IMR-90 (cell line): ENCODE data around the gene NR2F1. TPM values are rescaled to one million over a fixed set of nuclear protein-coding genes. Genes with fewer than 3 reads are reported as not detected.
A peak's percentile ranks its signal among the peaks of the same experiment; 100 is the strongest.

Source experiments
- ATAC-seq: fragments of 200-7000 bp; cut with Tn5 transposase; 2 replicates; pipeline ENCODE4 v1.9.1; 2020; ENCODE audit warnings: low read depth, mild to moderate bottlenecking, moderate library complexity
- BruUV-seq: library from RNA; stranded (reverse); fragments of 400-500 nt; replicated peaks from 2 replicates; lab custom pipeline; 2021; lab: Mats Ljungman, UMichigan
- CTCF ChIA-PET: fragments of 300-600 bp; formaldehyde crosslinking; extraction: SDS; loops from one replicate; lab custom pipeline; 2021; ENCODE audit warnings: antibody characterized with exemption; lab: Yijun Ruan, JAX
- POLR2A ChIA-PET: fragments of 300-600 bp; sonication (Branson Sonifier 250); formaldehyde crosslinking; loops from one replicate; lab custom pipeline; 2022; ENCODE audit warnings: antibody characterized with exemption; ENCODE audit not compliant: unreplicated experiment; lab: Charles Lee
- DNase-seq: peaks from one replicate; pipeline ENCODE4 v3.0.0; 2013
- H2AFZ ChIP-seq: replicated peaks from 2 replicates; pipeline ENCODE3; 2013; ENCODE audit warnings: low read length, mild to moderate bottlenecking; ENCODE audit not compliant: poor library complexity
- H2AK5ac ChIP-seq: 2 replicates; pipeline ENCODE4 v1.6.1; 2013; ENCODE audit warnings: low read depth, low read length, inconsistent platforms
- H2AK9ac ChIP-seq: replicated peaks from 2 replicates; pipeline ENCODE3; 2013; ENCODE audit warnings: mild to moderate bottlenecking, low read depth, low read length, moderate library complexity; ENCODE audit not compliant: poor library complexity
- H2BK120ac ChIP-seq: 2 replicates; pipeline ENCODE4 v1.6.1; 2013; ENCODE audit warnings: low read depth, low read length, inconsistent platforms
- H2BK15ac ChIP-seq: 3 replicates; pipeline ENCODE4 v1.6.1; 2013; ENCODE audit warnings: low read depth, low read length, inconsistent platforms
- H2BK20ac ChIP-seq: 2 replicates; pipeline ENCODE4 v1.6.1; 2013; ENCODE audit warnings: low read depth, mild to moderate bottlenecking, inconsistent platforms, low read length, moderate library complexity
- H2BK5ac ChIP-seq: 2 replicates; pipeline ENCODE4 v1.6.1; 2013; ENCODE audit warnings: mild to moderate bottlenecking, low read depth, low read length, inconsistent platforms; ENCODE audit not compliant: poor library complexity, severe bottlenecking
- H3K14ac ChIP-seq: replicated peaks from 2 replicates; pipeline ENCODE4 v1.6.1; 2013; ENCODE audit warnings: low read depth, low read length, inconsistent platforms
- H3K18ac ChIP-seq: 2 replicates; pipeline ENCODE4 v1.6.1; 2013; ENCODE audit warnings: low read depth, low read length, control low read depth
- H3K23ac ChIP-seq: 2 replicates; pipeline ENCODE4 v1.6.1; 2013; ENCODE audit warnings: low read depth, low read length, inconsistent platforms
- H3K27ac ChIP-seq: 2 replicates; pipeline ENCODE4 v1.5.1; 2013; ENCODE audit warnings: mild to moderate bottlenecking, control low read depth, low read length; ENCODE audit not compliant: insufficient read depth
- H3K27me3 ChIP-seq: 2 replicates; pipeline ENCODE4 v1.6.1; 2013; ENCODE audit warnings: low read length; ENCODE audit not compliant: control insufficient read depth, insufficient read depth
- H3K36me3 ChIP-seq: 2 replicates; pipeline ENCODE4 v1.6.1; 2013; ENCODE audit warnings: low read length, mixed read lengths; ENCODE audit not compliant: control insufficient read depth, insufficient read depth
- H3K4ac ChIP-seq: 2 replicates; pipeline ENCODE4 v1.6.1; 2013; ENCODE audit warnings: low read depth, low read length, inconsistent platforms
- H3K4me1 ChIP-seq: 2 replicates; pipeline ENCODE4 v1.6.1; 2013; ENCODE audit warnings: low read length, mixed read lengths; ENCODE audit not compliant: control insufficient read depth, insufficient read depth
- H3K4me2 ChIP-seq: 2 replicates; pipeline ENCODE4 v1.6.1; 2013; ENCODE audit warnings: low read depth, mild to moderate bottlenecking, control low read depth, low read length, moderate library complexity
- H3K4me3 ChIP-seq: 2 replicates; pipeline ENCODE4 v1.5.1; 2013; ENCODE audit warnings: low read depth, mild to moderate bottlenecking, control low read depth, low read length, moderate library complexity; ENCODE audit not compliant: insufficient read depth
- H3K56ac ChIP-seq: 2 replicates; pipeline ENCODE4 v1.6.1; 2013; ENCODE audit warnings: low read length, inconsistent platforms; ENCODE audit not compliant: insufficient read depth; ENCODE audit errors: extremely low read depth
- H3K79me1 ChIP-seq, 2 experiments: 2 replicates each; pipeline ENCODE4 v1.6.1; 2013; ENCODE audit warnings: low read length in 2 of 2, inconsistent platforms in 1 of 2, low read depth in 1 of 2
- H3K9ac ChIP-seq: 2 replicates; pipeline ENCODE4 v1.6.1; 2013; ENCODE audit warnings: low read depth, low read length, control low read depth
- H3K9me1 ChIP-seq: 2 replicates; pipeline ENCODE4 v1.6.1; 2013; ENCODE audit warnings: low read length, inconsistent platforms; ENCODE audit not compliant: insufficient read depth
- H3K9me3 ChIP-seq: 2 replicates; pipeline ENCODE4 v1.6.1; 2013; ENCODE audit warnings: low read length; ENCODE audit not compliant: control insufficient read depth, insufficient read depth
- H4K20me1 ChIP-seq: 2 replicates; pipeline ENCODE4 v1.6.1; 2013; ENCODE audit warnings: low read length, inconsistent platforms; ENCODE audit not compliant: insufficient read depth
- H4K5ac ChIP-seq: 2 replicates; pipeline ENCODE4 v1.6.1; 2013; ENCODE audit warnings: mild to moderate bottlenecking, low read depth, low read length, control low read depth
- H4K8ac ChIP-seq, 2 experiments: 2 replicates each; pipeline ENCODE4 v1.6.1; 2013; ENCODE audit warnings: low read depth in 2 of 2, low read length in 2 of 2, control low read depth in 1 of 2, inconsistent platforms in 1 of 2
- H4K91ac ChIP-seq: 2 replicates; pipeline ENCODE4 v1.6.1; 2013; ENCODE audit warnings: low read depth, low read length, inconsistent platforms; ENCODE audit not compliant: insufficient read depth
- BHLHE40 ChIP-seq: fragments of 150-350 bp; IDR thresholded peaks from 2 replicates; pipeline ENCODE4 v1.6.1; 2016; ENCODE audit warnings: mild to moderate bottlenecking, low read depth, low read length
- FOS ChIP-seq: fragments of 150-350 bp; IDR thresholded peaks from 2 replicates; pipeline ENCODE4 v1.6.1; 2016; ENCODE audit warnings: low read depth, low read length
- MAZ ChIP-seq: IDR thresholded peaks from 2 replicates; pipeline ENCODE4 v1.6.1; 2012; ENCODE audit warnings: low read depth, mild to moderate bottlenecking, low read length, improper control_type of control experiment, moderate library complexity, borderline replicate concordance
- RAD21 ChIP-seq: IDR thresholded peaks from 2 replicates; pipeline ENCODE4 v1.6.1; 2012; ENCODE audit warnings: low read length, improper control_type of control experiment
- SMC3 ChIP-seq: fragments of 150-350 bp; IDR thresholded peaks from 2 replicates; pipeline ENCODE4 v1.6.1; 2016; ENCODE audit warnings: low read depth, mild to moderate bottlenecking, antibody characterized with exemption, low read length, moderate library complexity
- WGBS, 2 experiments: methylation state at CpG; one replicate each; pipeline versions ENCODE4 v1.1.5 to v1.1.7; 2013; ENCODE audit warnings: missing lambda C conversion rate in 2 of 2; ENCODE audit not compliant: insufficient read length in 1 of 2; ENCODE audit errors: extremely low coverage in 2 of 2; 5-methylcytosine and 5-hydroxymethylcytosine counted together
- dilution Hi-C: fragments of 300-500 bp; cut with HindIII; formaldehyde crosslinking; loops from one replicate; pipeline ENCODE4 v1.14.3; 2018; ENCODE audit warnings: low sequenced_read_pairs; ENCODE audit not compliant: unreplicated experiment
- in situ Hi-C: fragments of 300-500 bp; cut with MboI; formaldehyde crosslinking; loops from 3 replicates; pipeline ENCODE4 v1.14.3; 2019; ENCODE audit warnings: low sequenced_read_pairs, inconsistent platforms, mixed read lengths
- intact Hi-C: fragments of 100-400 bp; cut with micrococcal nuclease; formaldehyde crosslinking; loops from 2 replicates; pipeline ENCODE4 v1.10.0; 2022
- polyA plus RNA-seq, 3 experiments: library from polyadenylated mRNA; depleted of rRNA; stranded (reverse); fragments of >200 nt; gene quantifications; 2 replicates each; pipeline ENCODE4 v1.2.3, GENCODE V29; 2012; ENCODE audit warnings: low replicate concordance in 1 of 3
- total RNA-seq: library from RNA; depleted of rRNA; stranded (reverse); fragments of >200 nt; gene quantifications from 2 replicates; pipeline ENCODE4 v1.2.3, GENCODE V29; 2012
- TF ChIP-seq, protein P1 (sequence below): fragments of 150-350 bp; IDR thresholded peaks from 2 replicates; pipeline ENCODE4 v1.6.1; 2017; ENCODE audit warnings: mild to moderate bottlenecking, antibody characterized with exemption, low read length, low read depth
- TF ChIP-seq, protein P2 (sequence below): conservative IDR thresholded peaks from 2 replicates; pipeline ENCODE4 v1.5.1; 2012; ENCODE audit warnings: mild to moderate bottlenecking, low read depth, low read length, improper control_type of control experiment
- TF ChIP-seq, protein P3 (sequence below): fragments of 150-350 bp; IDR thresholded peaks from 2 replicates; pipeline ENCODE4 v1.6.1; 2016; ENCODE audit warnings: low read depth, mild to moderate bottlenecking, low read length, moderate library complexity, borderline replicate concordance

Gene NR2F1
- total and polyA plus RNA-seq, 2 of the 4 experiments (the other 2 are of a cell fraction) = 19.0 to 160 TPM

DNA sequence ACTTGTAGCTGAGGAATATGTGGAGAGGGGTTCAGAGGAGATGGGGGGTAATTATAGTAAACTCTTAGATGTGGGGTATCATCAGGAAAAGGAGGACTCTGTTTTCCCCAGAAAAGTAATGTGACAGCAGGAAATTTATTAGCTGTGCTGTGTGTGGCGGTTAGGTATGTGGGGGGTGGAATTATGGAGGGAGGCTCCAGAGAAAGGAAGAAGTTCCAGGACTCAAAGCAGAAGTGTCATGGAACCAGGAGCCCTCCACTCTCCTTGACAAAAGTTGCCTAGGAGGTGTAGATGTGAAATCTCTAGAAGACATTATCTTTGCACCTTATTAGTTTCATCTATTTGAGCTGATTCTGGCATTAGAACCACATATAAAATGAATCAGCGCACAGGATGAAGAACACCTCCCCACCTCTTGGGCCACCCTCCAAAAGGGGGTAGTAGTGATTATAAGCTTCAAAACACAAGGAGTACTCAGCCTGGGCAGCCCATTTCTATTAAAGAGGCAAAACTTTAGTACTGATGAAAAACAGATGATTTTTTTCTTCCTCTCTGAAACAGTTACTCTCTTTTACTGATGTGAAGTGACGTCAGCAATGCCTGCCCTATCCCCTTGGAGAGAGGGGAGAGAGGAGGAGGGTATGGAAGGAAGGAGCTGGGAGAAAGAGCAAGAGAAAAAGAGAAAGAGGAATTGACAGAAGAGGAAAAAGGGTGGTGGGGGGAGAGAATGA, 18.2 kb downstream of the NR2F1 start:
- peak overlapping the region; percentile 40 for H3K14ac ChIP-seq
- H3K4ac ChIP-seq = peak overlapping the region; percentile 75
- no peaks in the 10 kb centered on the region; the same call in 1 of the 2 replicates for H3K36me3 ChIP-seq
- H3K9ac ChIP-seq = peak overlapping the region; percentile 34
- H2AK5ac ChIP-seq = no peak overlapping the region
- peak overlapping the region; percentile 71; the same call in 1 of the 2 replicates for H2BK20ac ChIP-seq
- H3K27ac ChIP-seq = peak overlapping the region; percentile 73; the same call in 1 of the 2 replicates
- peak overlapping the region; percentile 4; the same call in 1 of the 3 replicates for H2BK15ac ChIP-seq
- peak overlapping the region; percentile 83 for H2AFZ ChIP-seq
- peaks cover 8 to 22% of the 10 kb centered on the region in 2 experiments; a peak in 3 of 4 replicates for H3K79me1 ChIP-seq
- no peaks in the 10 kb centered on the region for H3K9me3 ChIP-seq
- H4K8ac ChIP-seq = peak overlapping the region; percentile 3 to 73; a peak in 3 of 4 replicates
- H3K9me1 ChIP-seq = 0 out of 2 replicates have a peak, but pooled peaks cover 10% of the 10 kb centered on the region
- H2BK5ac ChIP-seq = peak overlapping the region; percentile 75
- H3K18ac ChIP-seq = peak overlapping the region; percentile 71
- DNase-seq (peak; percentile 91), ATAC-seq (peak; percentile 67)
- in situ Hi-C loops (no loop called here), dilution Hi-C loops (no loop called here), intact Hi-C loops (loop anchor here (5.0 to 10.0 kb wide), 2 partner anchors 1014 to 1091 kb away; partner anchors contain the start of genes KIAA0825 and SLF1)
- H2BK120ac ChIP-seq = peak overlapping the region; percentile 58
- peak overlapping the region; percentile 90 for H3K23ac ChIP-seq
- H3K27me3 ChIP-seq = no peaks in the 10 kb centered on the region
- no peaks in the 10 kb centered on the region for H4K20me1 ChIP-seq
- no peak for TF ChIP-seq FOS
- no peak; the same call in 1 of the 2 replicates for TF ChIP-seq MAZ
- TF ChIP-seq, protein P1, sequence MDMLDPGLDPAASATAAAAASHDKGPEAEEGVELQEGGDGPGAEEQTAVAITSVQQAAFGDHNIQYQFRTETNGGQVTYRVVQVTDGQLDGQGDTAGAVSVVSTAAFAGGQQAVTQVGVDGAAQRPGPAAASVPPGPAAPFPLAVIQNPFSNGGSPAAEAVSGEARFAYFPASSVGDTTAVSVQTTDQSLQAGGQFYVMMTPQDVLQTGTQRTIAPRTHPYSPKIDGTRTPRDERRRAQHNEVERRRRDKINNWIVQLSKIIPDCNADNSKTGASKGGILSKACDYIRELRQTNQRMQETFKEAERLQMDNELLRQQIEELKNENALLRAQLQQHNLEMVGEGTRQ = no peak
- TF ChIP-seq, protein P2, sequence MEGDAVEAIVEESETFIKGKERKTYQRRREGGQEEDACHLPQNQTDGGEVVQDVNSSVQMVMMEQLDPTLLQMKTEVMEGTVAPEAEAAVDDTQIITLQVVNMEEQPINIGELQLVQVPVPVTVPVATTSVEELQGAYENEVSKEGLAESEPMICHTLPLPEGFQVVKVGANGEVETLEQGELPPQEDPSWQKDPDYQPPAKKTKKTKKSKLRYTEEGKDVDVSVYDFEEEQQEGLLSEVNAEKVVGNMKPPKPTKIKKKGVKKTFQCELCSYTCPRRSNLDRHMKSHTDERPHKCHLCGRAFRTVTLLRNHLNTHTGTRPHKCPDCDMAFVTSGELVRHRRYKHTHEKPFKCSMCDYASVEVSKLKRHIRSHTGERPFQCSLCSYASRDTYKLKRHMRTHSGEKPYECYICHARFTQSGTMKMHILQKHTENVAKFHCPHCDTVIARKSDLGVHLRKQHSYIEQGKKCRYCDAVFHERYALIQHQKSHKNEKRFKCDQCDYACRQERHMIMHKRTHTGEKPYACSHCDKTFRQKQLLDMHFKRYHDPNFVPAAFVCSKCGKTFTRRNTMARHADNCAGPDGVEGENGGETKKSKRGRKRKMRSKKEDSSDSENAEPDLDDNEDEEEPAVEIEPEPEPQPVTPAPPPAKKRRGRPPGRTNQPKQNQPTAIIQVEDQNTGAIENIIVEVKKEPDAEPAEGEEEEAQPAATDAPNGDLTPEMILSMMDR = no peak
- TF ChIP-seq RAD21 = no peak
- TF ChIP-seq, protein P3, sequence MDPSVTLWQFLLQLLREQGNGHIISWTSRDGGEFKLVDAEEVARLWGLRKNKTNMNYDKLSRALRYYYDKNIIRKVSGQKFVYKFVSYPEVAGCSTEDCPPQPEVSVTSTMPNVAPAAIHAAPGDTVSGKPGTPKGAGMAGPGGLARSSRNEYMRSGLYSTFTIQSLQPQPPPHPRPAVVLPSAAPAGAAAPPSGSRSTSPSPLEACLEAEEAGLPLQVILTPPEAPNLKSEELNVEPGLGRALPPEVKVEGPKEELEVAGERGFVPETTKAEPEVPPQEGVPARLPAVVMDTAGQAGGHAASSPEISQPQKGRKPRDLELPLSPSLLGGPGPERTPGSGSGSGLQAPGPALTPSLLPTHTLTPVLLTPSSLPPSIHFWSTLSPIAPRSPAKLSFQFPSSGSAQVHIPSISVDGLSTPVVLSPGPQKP = no peak
- TF ChIP-seq BHLHE40 = no peak
- TF ChIP-seq SMC3 = no peak
- ChIA-PET CTCF (interaction anchor here (0.6 to 2.0 kb wide), 3 partner anchors 11 to 801 kb away, joined by 3 to 6 read pairs (median 4); no protein-coding TSS in a partner anchor), POLR2A (interaction anchor here (0.5 to 1.3 kb wide), 5 partner anchors 10 to 1654 kb away, joined by 3 to 8 read pairs (median 3); partner anchors contain the start of gene NR2F1)
- peak overlapping the region; percentile 73; the same call in 1 of the 2 replicates for H3K56ac ChIP-seq
- H3K4me2 ChIP-seq = peak overlapping the region; percentile 94
- peaks cover 20% of the 10 kb centered on the region for H3K4me1 ChIP-seq
- H4K5ac ChIP-seq = peak overlapping the region; percentile 79
- no peak overlapping the region for H2AK9ac ChIP-seq
- BruUV-seq = no TSS peak
- no CpG with 5 or more reads among the region's 3 CpGs for WGBS, 2 experiments
- peak overlapping the region; percentile 39 for H3K4me3 ChIP-seq
- peak overlapping the region; percentile 44; the same call in 1 of the 2 replicates for H4K91ac ChIP-seq
